DMS114 treated with DMSO at 0.1 percent for 48 hours (cell line): ENCODE results near the gene PCDHGA3.
"Not testable (repeated sequence)": the region's sequence is repeated elsewhere in the genome, so short reads cannot be mapped to it uniquely, and the experiment has no call there.

Experiments used
- DNase-seq: peaks from one replicate; lab custom pipeline; 2025; ENCODE audit not compliant: unreplicated experiment; lab: John Stamatoyannopoulos, UW

PCDHGA3 gene

DNA sequence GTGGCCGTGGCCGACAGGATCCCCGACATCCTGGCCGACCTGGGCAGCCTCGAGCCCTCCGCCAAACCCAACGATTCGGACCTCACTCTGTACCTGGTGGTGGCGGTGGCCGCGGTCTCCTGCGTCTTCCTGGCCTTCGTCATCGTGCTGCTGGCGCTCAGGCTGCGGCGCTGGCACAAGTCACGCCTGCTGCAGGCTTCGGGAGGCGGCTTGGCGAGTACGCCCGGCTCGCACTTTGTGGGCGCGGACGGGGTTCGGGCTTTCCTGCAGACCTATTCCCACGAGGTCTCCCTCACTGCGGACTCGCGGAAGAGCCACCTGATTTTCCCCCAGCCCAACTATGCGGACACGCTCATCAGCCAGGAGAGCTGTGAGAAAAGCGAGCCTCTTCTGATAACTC, 2.4 kb downstream of the PCDHGA3 start:
- DNase-seq, result not testable (repeated sequence)

DNA sequence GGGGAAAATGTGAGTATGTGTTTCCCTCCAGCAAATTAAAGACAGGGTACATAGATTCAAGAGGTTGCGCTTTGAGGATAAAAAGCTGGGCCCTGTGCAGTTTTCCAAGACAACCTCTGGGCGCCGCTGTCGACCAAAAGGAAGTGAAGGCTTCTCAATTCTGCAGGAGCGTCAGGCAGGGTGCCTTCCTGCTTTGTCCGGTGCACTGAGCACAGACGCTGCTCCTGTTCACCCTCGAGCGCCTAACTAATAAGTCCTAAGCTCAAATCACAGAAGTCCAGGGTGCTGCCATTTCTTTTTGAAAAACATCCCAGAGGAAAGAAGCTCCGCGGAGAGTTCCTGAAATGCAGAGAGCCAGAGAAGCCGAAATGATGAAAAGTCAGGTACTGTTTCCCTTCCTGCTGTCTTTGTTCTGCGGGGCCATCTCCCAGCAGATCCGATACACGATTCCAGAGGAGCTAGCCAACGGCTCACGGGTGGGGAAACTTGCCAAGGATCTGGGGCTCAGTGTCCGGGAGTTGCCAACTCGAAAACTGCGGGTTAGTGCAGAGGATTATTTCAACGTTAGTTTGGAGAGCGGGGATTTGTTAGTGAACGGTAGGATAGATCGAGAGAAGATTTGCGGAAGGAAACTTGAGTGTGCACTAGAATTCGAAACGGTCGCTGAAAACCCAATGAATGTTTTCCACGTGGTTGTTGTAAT, 6.4 kb downstream of the PCDHGA3 start, which contains the start of gene PCDHGB1:
Gene PCDHGB1, plus strand, starts transcription at position 183 of the 703 bp plus-strand sequence. Its CDS starts 162 bp downstream, at position 345.
- DNase-seq, result no peak

DNA sequence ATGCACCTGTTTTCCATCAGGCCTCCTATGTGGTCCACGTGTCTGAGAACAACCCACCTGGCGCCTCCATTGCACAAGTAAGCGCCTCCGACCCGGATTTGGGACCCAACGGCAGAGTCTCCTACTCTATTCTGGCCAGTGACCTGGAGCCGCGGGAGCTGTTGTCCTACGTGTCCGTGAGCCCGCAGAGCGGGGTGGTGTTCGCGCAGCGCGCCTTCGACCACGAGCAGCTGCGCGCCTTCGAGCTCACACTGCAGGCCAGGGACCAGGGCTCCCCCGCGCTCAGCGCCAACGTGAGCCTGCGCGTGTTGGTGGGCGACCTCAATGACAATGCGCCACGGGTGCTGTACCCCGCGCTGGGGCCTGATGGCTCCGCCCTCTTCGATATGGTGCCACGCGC, 8.0 kb downstream of the PCDHGA3 start:
- no peak for DNase-seq

DNA sequence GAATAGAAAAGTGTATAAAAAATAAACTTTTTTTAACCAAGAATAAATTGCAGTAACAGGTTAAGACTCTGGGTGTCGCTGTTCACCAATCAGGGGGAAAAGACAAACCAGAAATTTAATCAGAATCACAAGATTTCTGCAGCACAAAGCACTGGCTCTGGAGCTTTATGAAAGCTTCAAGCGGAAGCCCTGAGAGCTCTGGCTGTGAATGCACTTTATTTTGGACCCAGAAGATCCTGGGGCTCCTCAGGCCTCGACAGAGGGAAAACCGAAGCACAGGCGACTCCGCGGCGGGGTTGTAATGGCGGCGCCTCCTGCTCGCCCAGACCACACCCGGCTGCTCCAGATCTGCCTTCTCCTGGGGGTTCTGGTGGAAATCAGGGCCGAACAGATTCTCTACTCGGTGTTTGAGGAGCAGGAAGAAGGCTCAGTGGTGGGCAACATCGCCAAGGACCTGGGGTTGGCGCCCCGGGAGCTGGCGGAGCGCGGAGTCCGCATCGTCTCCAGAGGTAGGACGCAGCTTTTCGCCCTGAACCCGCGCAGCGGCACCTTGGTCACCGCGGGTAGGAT, 11.4 kb downstream of the PCDHGA3 start, which contains the start of gene PCDHGA4:
Gene PCDHGA4, plus strand, starts transcription at position 122 of the 570 bp plus-strand sequence. Its CDS starts 87 bp downstream, at position 209.
- DNase-seq, result no peak

DNA sequence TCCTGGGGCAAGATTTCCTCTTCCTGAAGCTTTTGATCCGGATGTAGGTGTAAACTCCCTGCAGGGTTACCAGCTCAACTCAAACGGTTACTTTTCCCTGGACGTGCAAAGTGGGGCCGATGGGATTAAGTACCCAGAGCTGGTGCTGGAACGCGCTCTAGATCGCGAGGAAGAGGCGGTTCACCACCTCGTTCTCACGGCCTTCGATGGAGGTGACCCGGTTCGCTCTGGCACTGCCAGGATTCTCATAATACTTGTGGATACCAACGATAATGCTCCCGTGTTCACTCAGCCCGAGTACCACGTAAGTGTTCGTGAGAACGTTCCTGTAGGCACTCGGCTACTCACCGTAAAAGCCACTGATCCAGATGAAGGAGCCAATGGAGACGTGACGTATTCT, 12.0 kb downstream of the PCDHGA3 start:
- no peak for DNase-seq

DNA sequence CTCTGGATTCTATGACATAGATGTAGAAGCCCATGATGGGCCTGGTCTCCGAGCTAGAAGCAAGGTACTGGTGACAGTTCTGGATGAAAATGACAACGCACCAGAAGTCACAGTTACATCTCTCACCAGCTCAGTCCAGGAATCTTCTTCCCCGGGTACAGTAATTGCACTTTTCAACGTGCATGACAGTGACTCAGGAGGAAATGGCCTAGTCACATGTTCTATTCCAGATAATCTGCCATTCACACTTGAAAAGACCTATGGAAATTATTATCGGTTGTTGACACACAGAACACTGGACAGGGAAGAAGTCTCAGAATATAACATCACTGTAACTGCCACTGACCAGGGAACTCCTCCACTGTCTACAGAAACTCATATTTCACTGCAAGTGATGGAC, 12.5 kb downstream of the PCDHGA3 start:
- DNase-seq, result no peak

DNA sequence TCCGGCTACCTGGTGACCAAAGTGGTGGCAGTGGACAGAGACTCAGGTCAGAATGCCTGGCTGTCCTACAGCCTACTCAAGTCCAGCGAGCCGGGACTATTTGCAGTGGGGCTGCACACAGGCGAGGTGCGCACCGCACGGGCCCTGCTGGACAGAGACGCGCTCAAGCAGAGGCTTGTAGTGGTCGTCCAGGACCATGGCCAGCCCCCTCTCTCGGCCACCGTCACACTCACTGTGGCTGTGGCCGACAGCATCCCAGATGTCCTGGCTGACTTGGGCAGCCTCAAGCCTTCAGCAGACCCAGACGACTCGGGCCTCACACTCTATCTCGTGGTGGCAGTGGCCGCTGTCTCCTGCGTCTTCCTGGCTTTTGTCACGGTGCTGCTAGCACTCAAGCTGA, 13.3 kb downstream of the PCDHGA3 start:
- DNase-seq, result no peak

DNA sequence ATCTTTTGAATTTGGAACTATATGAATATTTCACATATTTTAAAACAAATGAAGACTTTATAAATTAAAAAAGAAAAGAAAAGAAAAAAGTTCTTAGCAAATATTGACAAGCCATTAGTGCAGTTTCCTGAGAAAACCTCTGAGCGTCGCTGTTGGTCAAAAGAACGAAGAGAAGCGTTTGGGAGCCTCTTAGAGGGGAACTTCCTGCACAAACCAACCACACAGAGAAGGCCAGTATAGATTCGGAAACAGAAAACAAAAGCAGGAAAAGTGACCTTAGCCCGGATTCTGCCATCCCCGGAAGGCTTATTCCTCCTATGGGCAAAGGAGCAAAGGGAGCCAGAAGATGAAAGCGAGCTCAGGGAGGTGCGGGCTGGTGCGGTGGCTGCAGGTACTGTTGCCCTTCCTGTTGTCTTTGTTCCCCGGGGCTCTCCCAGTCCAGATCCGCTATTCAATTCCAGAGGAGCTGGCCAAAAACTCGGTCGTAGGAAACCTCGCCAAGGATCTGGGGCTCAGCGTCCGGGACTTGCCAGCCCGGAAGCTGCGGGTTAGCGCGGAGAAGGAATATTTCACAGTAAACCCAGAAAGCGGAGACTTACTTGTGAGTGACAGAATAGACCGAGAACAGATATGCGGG, 16.3 kb downstream of the PCDHGA3 start, which contains the start of gene PCDHGB2:
Gene PCDHGB2, plus strand, starts transcription at position 205 of the 637 bp plus-strand sequence. Its CDS starts 142 bp downstream, at position 347.
- no peak for DNase-seq

DNA sequence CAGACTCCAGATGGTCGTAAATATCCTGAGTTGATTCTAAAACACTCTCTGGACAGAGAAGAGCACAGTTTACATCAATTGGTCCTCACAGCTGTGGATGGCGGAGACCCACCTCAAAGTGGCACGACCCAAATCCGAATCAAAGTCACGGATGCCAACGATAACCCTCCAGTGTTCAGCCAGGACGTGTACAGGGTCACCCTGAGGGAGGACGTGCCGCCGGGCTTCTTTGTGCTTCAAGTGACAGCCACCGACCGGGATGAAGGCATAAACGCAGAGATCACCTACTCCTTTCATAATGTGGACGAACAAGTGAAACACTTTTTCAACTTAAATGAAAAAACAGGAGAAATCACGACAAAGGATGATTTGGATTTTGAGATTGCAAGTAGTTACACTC, 17.1 kb downstream of the PCDHGA3 start:
- DNase-seq, result no peak

DNA sequence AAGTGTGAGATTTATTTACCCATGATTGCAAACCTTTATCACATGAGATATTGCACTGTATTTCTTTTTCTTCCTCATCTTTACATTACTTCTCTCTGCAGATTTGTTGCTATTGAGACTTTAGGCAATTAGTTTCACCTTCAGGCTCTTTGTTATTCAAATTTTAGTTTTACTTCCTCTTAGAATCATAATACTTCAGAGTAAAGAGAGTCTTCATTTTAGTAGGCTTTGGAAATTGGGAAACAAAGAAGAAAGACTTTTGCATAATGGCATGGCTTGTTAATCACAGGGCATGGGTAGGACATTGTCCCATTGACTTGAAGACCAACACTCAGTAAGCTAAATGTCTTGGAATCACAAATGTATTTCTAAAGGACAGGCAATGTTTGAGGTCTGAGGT, 19.1 kb downstream of the PCDHGA3 start:
- no peak for DNase-seq

DNA sequence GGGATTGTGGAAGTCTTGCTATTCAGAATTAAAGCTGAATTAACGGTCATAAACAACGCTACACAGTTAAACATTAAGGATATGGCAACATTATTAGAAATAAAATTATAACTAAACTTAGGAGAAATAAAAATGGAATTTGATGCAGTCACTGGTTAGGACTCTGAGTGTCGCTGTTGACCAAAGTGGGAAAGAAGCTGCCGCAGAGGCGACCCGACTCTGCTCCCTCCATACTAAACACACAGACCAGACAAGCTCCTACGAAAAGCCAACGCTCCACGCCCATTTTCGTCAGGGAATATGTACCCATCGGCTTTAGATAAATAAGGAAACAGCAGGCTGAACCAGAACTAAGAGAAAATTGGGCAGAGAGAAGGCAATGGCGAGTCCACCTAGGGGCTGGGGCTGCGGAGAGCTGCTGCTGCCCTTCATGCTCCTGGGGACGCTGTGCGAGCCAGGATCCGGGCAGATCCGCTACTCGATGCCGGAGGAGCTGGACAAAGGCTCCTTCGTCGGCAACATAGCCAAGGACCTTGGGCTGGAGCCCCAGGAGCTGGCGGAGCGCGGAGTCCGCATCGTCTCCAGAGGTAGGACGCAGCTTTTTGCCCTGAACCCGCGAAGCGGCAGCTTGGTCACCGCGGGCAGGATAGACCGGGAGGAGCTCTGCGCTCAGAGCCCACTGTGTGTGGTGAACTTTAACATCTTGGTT, 20.5 kb downstream of the PCDHGA3 start, which contains the start of gene PCDHGA5:
Gene PCDHGA5, plus strand, starts transcription at position 211 of the 709 bp plus-strand sequence. Its CDS starts 169 bp downstream, at position 380.
- DNase-seq, result peak; percentile 36

DNA sequence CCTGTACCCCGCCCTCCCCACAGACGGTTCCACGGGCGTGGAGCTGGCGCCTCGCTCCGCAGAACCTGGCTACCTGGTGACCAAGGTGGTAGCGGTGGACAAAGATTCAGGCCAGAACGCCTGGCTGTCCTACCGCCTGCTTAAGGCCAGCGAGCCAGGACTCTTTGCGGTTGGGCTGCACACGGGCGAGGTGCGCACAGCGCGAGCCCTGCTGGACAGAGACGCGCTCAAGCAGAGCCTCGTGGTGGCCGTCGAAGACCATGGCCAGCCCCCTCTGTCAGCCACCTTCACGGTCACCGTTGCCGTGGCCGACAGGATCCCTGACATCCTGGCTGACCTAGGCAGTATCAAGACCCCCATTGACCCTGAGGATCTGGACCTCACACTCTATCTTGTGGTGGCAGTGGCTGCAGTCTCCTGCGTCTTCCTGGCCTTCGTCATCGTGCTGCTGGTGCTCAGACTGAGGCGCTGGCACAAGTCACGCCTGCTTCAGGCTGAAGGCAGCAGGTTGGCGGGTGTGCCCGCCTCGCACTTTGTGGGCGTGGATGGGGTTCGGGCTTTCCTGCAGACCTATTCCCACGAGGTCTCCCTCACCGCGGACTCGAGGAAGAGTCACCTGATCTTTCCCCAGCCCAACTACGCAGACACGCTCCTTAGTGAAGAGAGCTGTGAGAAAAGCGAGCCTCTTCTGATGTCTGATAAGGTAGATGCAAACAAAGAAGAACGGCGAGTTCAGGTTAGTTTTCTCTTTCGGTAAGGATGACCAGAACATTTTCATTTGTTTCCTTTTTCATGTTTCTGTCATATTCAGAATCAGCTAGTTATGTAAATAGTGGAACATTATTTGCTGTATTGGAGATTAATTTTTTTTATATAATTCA, 22.6 kb downstream of the PCDHGA3 start:
- no peak for DNase-seq

DNA sequence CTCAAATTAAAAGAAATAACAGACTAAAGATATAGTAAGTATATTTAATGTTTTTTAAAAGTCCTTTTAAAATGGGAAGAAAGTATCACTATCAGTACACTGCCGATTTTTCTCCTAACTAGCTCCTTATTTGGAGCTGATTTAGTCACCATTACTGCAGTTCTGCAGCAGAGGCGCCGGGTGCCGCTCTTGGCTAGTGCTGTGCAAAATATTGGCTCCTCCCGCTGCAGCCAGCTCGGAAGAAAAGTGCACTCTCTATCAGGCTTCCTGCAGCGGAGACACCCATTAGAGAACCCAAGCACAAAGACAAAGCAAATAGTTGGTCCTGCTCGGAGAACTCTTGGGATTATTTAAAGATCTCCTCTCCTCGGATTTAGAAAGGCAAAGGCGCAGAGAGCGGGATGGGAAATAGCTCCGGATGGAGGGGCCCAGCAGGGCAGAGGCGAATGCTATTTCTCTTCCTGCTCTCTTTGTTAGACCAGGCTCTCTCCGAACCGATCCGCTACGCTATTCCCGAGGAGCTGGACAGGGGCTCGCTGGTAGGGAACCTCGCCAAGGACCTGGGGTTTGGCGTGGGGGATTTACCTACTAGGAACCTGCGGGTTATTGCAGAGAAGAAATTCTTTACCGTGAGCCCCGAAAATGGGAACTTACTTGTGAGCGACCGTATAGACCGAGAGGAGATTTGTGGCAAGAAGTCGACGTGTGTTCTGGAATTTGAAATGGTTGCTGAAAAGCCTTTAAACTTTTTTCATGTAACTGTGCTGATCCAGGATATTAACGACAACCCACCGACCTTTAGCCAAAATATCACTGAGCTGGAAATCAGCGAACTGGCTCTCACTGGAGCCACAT, 26.6 kb downstream of the PCDHGA3 start, which contains the start of gene PCDHGB3:
Gene PCDHGB3, plus strand, starts transcription at position 249 of the 855 bp plus-strand sequence. Its CDS starts 153 bp downstream, at position 402.
- DNase-seq, result no peak

DNA sequence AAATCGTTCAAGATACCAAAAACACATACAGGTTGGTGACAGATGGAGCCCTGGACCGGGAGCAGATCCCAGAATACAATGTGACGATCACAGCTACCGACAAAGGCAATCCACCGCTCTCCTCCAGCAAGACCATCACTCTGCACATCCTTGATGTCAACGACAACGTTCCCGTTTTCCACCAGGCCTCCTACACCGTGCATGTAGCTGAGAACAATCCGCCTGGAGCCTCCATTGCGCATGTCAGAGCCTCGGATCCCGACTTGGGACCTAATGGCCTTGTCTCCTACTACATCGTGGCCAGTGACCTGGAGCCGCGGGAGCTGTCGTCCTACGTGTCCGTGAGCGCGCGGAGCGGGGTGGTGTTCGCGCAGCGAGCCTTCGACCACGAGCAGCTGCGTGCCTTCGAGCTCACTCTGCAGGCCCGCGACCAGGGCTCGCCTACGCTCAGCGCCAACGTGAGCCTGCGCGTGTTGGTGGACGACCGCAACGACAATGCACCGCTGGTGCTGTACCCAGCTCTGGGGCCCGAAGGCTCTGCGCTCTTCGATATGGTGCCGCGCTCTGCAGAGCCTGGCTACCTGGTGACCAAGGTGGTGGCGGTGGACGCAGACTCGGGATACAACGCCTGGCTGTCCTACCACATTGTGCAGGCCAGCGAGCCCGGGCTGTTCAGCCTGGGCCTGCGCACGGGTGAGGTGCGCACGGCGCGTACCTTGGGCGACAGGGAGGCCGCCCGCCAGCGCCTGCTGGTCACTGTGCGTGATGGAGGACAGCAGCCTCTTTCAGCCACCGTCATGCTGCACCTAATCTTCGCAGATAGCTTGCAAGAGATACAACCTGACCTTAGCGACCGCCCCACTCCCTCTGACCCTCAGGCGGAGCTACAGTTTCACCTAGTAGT, 28.2 kb downstream of the PCDHGA3 start:
- DNase-seq, result no peak

DNA sequence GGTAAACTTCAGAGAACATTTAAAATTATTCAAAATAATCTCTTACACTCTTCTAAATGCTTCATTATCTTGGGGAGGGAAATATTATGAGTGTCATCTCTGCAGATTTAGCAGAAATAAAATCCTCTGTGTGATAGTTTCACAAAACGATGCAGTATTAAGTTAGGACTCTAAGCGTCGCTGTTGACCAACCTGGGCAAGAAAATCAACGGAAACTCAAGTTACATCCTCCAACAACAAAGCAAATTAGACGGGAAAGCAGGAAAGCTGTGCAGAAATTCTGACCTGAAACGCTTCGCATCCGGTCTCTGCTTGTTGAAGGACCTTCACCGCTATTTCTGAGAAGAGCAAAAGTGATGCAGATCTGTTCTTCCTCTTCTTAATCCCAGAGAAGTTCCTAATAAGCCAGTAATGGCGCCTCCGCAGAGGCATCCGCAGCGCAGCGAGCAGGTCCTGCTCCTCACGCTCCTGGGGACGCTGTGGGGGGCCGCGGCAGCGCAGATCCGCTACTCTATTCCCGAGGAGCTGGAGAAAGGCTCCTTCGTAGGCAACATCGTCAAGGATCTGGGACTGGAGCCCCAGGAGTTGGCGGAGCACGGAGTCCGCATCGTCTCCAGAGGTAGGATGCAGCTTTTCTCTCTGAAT, 30.2 kb downstream of the PCDHGA3 start, which contains the start of gene PCDHGA6:
Gene PCDHGA6, plus strand, starts transcription at position 219 of the 645 bp plus-strand sequence. Its CDS starts 193 bp downstream, at position 412.
- no peak for DNase-seq

DNA sequence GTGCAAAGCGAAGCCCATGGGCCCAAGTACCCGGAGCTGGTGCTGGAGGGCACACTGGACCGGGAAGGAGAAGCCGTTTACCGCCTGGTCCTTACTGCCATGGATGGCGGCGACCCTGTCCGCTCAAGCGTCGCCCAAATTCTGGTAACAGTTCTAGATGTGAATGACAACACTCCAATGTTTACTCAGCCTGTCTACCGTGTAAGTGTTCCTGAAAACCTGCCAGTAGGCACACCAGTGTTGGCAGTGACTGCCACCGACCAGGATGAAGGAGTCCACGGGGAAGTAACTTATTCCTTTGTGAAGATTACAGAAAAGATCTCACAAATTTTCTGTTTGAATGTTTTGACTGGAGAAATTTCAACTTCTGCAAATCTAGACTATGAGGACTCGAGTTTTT, 31.0 kb downstream of the PCDHGA3 start:
- no peak for DNase-seq

DNA sequence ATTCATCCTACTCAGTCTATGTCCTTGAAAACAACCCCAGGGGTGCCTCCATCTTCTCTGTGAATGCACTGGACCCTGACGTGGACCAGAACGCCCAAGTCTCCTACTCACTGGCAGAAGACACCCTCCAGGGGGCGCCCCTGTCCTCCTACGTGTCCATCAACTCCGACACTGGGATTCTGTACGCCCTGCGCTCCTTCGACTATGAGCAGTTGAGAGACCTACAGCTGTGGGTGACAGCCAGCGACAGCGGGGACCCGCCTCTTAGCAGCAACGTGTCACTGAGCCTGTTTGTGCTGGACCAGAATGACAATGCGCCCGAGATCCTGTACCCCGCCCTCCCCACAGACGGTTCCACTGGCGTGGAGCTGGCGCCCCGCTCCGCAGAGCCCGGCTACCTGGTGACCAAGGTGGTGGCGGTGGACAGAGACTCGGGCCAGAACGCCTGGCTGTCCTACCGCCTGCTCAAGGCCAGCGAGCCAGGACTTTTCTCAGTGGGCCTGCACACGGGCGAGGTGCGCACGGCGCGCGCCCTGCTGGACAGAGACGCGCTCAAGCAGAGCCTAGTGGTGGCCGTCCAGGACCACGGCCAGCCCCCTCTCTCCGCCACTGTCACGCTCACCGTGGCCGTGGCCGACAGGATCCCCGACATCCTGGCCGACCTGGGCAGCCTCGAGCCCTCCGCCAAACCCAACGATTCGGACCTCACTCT, 32.0 kb downstream of the PCDHGA3 start:
- DNase-seq, result not testable (repeated sequence)
